ENCODE data around the gene PARD3B.

DNA sequence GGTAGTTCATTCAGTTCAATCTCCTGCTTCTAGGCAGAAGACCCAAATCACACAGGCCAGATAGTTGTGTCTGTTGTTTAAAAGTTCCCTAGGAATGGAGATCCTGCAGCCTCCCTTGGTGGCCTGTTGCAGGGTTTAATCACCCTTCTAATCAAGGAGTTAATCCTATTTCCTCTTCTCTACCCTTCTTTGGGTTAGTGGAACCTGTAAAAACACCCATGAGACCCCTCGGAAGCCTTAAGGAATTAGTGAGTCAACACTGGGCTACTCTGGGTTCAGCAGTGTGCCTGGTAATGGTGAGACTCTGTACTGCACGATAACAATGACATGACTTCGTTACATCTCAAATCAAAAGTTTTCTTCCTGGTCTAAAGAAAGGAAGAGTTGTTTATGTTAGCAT, 919.4 kb downstream of the PARD3B start:
- TF ChIP-seq, protein P1, sequence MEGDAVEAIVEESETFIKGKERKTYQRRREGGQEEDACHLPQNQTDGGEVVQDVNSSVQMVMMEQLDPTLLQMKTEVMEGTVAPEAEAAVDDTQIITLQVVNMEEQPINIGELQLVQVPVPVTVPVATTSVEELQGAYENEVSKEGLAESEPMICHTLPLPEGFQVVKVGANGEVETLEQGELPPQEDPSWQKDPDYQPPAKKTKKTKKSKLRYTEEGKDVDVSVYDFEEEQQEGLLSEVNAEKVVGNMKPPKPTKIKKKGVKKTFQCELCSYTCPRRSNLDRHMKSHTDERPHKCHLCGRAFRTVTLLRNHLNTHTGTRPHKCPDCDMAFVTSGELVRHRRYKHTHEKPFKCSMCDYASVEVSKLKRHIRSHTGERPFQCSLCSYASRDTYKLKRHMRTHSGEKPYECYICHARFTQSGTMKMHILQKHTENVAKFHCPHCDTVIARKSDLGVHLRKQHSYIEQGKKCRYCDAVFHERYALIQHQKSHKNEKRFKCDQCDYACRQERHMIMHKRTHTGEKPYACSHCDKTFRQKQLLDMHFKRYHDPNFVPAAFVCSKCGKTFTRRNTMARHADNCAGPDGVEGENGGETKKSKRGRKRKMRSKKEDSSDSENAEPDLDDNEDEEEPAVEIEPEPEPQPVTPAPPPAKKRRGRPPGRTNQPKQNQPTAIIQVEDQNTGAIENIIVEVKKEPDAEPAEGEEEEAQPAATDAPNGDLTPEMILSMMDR (IDR thresholded peaks at IDR 0.05): no peak
- no peak for TF ChIP-seq POLR2A (IDR thresholded peaks at IDR 0.05)
- TF ChIP-seq POLR2AphosphoS5 (IDR thresholded peaks at IDR 0.05): no peak

Data from prostate gland (tissue), 2 donors.